Measurements from ENCODE around the gene GBP6.
"Not testable (repeated sequence)": the region's sequence is repeated elsewhere in the genome, so short reads cannot be mapped to it uniquely, and the experiment has no call there.

The GBP6 gene

GRCh38 chr1:89363638-89364536 lies at the start of gene GBP6:
Gene GBP6 (plus strand): TSS chr1:89364059. CDS start chr1:89368552, 4,493 bp downstream.
- TF ChIP-seq ZFX (IDR thresholded peaks at IDR 0.05; ENCODE audit: borderline replicate concordance) (no peak), CTCF (IDR thresholded peaks at IDR 0.05) (no peak)
- H3K27ac ChIP-seq, result no peak within 1 kb of the TSS

- no peak for TF ChIP-seq CTCF (IDR thresholded peaks at IDR 0.05)
- no peak for TF ChIP-seq ZFX (IDR thresholded peaks at IDR 0.05; ENCODE audit: borderline replicate concordance)
- H3K27ac ChIP-seq, result no peak overlapping the region
Measured at GRCh38 chr1:89322402-89322801, 41.5 kb upstream of the GBP6 start.

- no peak for TF ChIP-seq CTCF (IDR thresholded peaks at IDR 0.05)
- TF ChIP-seq ZFX (IDR thresholded peaks at IDR 0.05; ENCODE audit: borderline replicate concordance), result no peak
- H3K27ac ChIP-seq, result no peak overlapping the region
Measured at GRCh38 chr1:89331890-89332289, 32.0 kb upstream of the GBP6 start.

- no peak overlapping the region for H3K27ac ChIP-seq
- TF ChIP-seq CTCF (IDR thresholded peaks at IDR 0.05), result no peak
- TF ChIP-seq ZFX (IDR thresholded peaks at IDR 0.05; ENCODE audit: borderline replicate concordance), result no peak
Measured at GRCh38 chr1:89332461-89332860, 31.4 kb upstream of the GBP6 start.

- TF ChIP-seq CTCF (IDR thresholded peaks at IDR 0.05), result no peak
Measured at GRCh38 chr1:89335486-89335885, 28.4 kb upstream of the GBP6 start.

GRCh38 chr1:89337903-89338302 lies 26.0 kb upstream of the GBP6 start:
- TF ChIP-seq CTCF (IDR thresholded peaks at IDR 0.05) (no peak), ZFX (IDR thresholded peaks at IDR 0.05; ENCODE audit: borderline replicate concordance) (no peak)
- H3K27ac ChIP-seq, result no peak overlapping the region

More at GRCh38 chr1:89335486-89335885, 28.4 kb upstream of the GBP6 start:
- no peak overlapping the region for H3K27ac ChIP-seq

GRCh38 chr1:89339039-89339438 lies 24.8 kb upstream of the GBP6 start:
- TF ChIP-seq ZFX (IDR thresholded peaks at IDR 0.05; ENCODE audit: borderline replicate concordance) (no peak), CTCF (IDR thresholded peaks at IDR 0.05) (no peak)
- H3K27ac ChIP-seq, result no peak overlapping the region

GRCh38 chr1:89345479-89345878 lies 18.4 kb upstream of the GBP6 start:
- not testable (repeated sequence) for H3K27ac ChIP-seq
